H1 (cell line): ENCODE measurements around the gene CCDC180. TPM values are rescaled to one million over a fixed set of nuclear protein-coding genes. Genes with fewer than 3 reads are reported as not detected.

Source experiments
- CTCF ChIA-PET: fragments of 300-600 bp; sonication (Branson Sonifier 250); formaldehyde crosslinking; loops from one replicate; lab custom pipeline; 2021; ENCODE audit not compliant: partially characterized antibody; lab: Charles Lee
- POLR2A ChIA-PET: fragments of 300-600 bp; sonication (Branson Sonifier 250); formaldehyde crosslinking; loops from one replicate; lab custom pipeline; 2021; ENCODE audit warnings: inconsistent platforms; ENCODE audit not compliant: partially characterized antibody; lab: Charles Lee
- DNase-seq, 2 experiments: peaks; one replicate each; pipeline versions ENCODE4 v3.0.0 to v3.0.0-alpha.2; 2010 to 2022; ENCODE audit warnings: low spot score in 2 of 2, low read depth in 1 of 2, mixed read lengths in 1 of 2
- FAIRE-seq: peaks from 2 replicates; lab custom pipeline; 2011; peaks lifted over from hg19 to GRCh38; lab: Jason Lieb, UNC
- H2AFZ ChIP-seq: 2 replicates; pipeline ENCODE4 v1.8.1; 2012; ENCODE audit warnings: low read length, inconsistent platforms
- H2AK5ac ChIP-seq: 2 replicates; pipeline ENCODE4 v1.6.1; 2013; ENCODE audit warnings: low read depth, low read length
- H2BK120ac ChIP-seq: replicated peaks from 2 replicates; pipeline ENCODE3; 2013; ENCODE audit warnings: low read depth, low read length, inconsistent platforms
- H2BK12ac ChIP-seq: 2 replicates; pipeline ENCODE4 v1.6.1; 2013; ENCODE audit warnings: low read depth, low read length
- H2BK15ac ChIP-seq: 2 replicates; pipeline ENCODE4 v1.6.1; 2013; ENCODE audit warnings: low read length
- H2BK20ac ChIP-seq: 2 replicates; pipeline ENCODE4 v1.6.1; 2013; ENCODE audit warnings: low read length
- H2BK5ac ChIP-seq: 2 replicates; pipeline ENCODE4 v1.6.1; 2013; ENCODE audit warnings: low read depth, low read length
- H3K14ac ChIP-seq: 2 replicates; pipeline ENCODE4 v1.6.1; 2013; ENCODE audit warnings: inconsistent platforms; ENCODE audit not compliant: insufficient read length
- H3K18ac ChIP-seq: 2 replicates; pipeline ENCODE4 v1.6.1; 2013; ENCODE audit warnings: low read length; ENCODE audit errors: extremely low read depth
- H3K23ac ChIP-seq: 2 replicates; pipeline ENCODE4 v1.6.1; 2013; ENCODE audit warnings: inconsistent platforms; ENCODE audit not compliant: insufficient read length
- H3K23me2 ChIP-seq: 2 replicates; pipeline ENCODE4 v1.6.1; 2013; ENCODE audit warnings: low read depth, low read length
- H3K27ac ChIP-seq: 2 replicates; pipeline ENCODE4 v1.6.1; 2011; ENCODE audit warnings: low read depth, low read length, inconsistent platforms
- H3K27me3 ChIP-seq, 4 experiments: replicated peaks in 1 of 4; 1 replicate in 1 of 4; 2 replicates in 3 of 4; pipeline versions ENCODE4 v1.6.1 to v1.8.1; 2011 to 2013; ENCODE audit warnings: low read length in 3 of 4, mild to moderate bottlenecking in 3 of 4, inconsistent platforms in 2 of 4, mixed read lengths in 2 of 4, moderate library complexity in 1 of 4; ENCODE audit not compliant: control insufficient read depth in 3 of 4, insufficient read depth in 3 of 4; ENCODE audit errors: extremely low read depth in 1 of 4
- H3K36me3 ChIP-seq, 4 experiments: 2 replicates each; pipeline versions ENCODE4 v1.6.1 to v1.8.1; 2011 to 2013; ENCODE audit warnings: mild to moderate bottlenecking in 4 of 4, low read length in 3 of 4, moderate library complexity in 2 of 4, control low read depth in 1 of 4, inconsistent platforms in 1 of 4; ENCODE audit not compliant: insufficient read depth in 4 of 4, control insufficient read depth in 2 of 4
- H3K4ac ChIP-seq: replicated peaks from 2 replicates; pipeline ENCODE3; 2013; ENCODE audit warnings: low read length, low read depth, mixed read lengths, inconsistent platforms; ENCODE audit not compliant: insufficient read length
- H3K4me1 ChIP-seq, 4 experiments: replicated peaks in 1 of 4; 1 replicate in 1 of 4; 2 replicates in 3 of 4; pipeline versions ENCODE4 v1.6.1 to v1.8.1; 2011 to 2013; ENCODE audit warnings: low read length in 3 of 4, inconsistent platforms in 2 of 4, mixed read lengths in 1 of 4; ENCODE audit not compliant: insufficient read depth in 4 of 4, control insufficient read depth in 3 of 4
- H3K4me2 ChIP-seq, 2 experiments: 2 replicates each; pipeline versions ENCODE4 v1.6.1 to v1.8.1; 2011 to 2013; ENCODE audit warnings: low read depth in 2 of 2, low read length in 2 of 2, control low read depth in 1 of 2, inconsistent platforms in 1 of 2, mild to moderate bottlenecking in 1 of 2; ENCODE audit not compliant: insufficient read depth in 1 of 2
- H3K4me3 ChIP-seq, 4 experiments: fragments of 200-600, 300-600 bp in 1 of 4; sonication (generic), shearing (Covaris generic), sonication (Bioruptor Twin) in 1 of 4; 2 replicates each; pipeline versions ENCODE4 v1.5.1 to v1.8.1; 2011 to 2016; ENCODE audit warnings: low read length in 4 of 4, low read depth in 3 of 4, control low read depth in 2 of 4, inconsistent platforms in 2 of 4, mild to moderate bottlenecking in 2 of 4, mixed read lengths in 1 of 4, moderate library complexity in 1 of 4; ENCODE audit not compliant: insufficient read depth in 2 of 4; ENCODE audit errors: extremely low read depth in 1 of 4
- H3K56ac ChIP-seq: replicated peaks from 2 replicates; pipeline ENCODE3; 2013; ENCODE audit warnings: low read depth, mild to moderate bottlenecking, mixed read lengths, low read length, inconsistent platforms; ENCODE audit not compliant: insufficient read length
- H3K79me1 ChIP-seq: 2 replicates; pipeline ENCODE4 v1.6.1; 2013; ENCODE audit warnings: low read depth, low read length, control low read depth
- H3K79me2 ChIP-seq, 2 experiments: 2 replicates each; pipeline versions ENCODE4 v1.6.1 to v1.8.1; 2012 to 2013; ENCODE audit warnings: low read length in 2 of 2, mild to moderate bottlenecking in 2 of 2, inconsistent platforms in 1 of 2; ENCODE audit not compliant: insufficient read depth in 2 of 2, control insufficient read depth in 1 of 2
- H3K9ac ChIP-seq, 4 experiments: replicated peaks in 1 of 4; 1 replicate in 1 of 4; 2 replicates in 3 of 4; pipeline versions ENCODE4 v1.6.1 to v1.8.1; 2011 to 2013; ENCODE audit warnings: low read depth in 3 of 4, low read length in 3 of 4, control low read depth in 2 of 4, mild to moderate bottlenecking in 2 of 4, moderate library complexity in 2 of 4, inconsistent platforms in 1 of 4; ENCODE audit errors: extremely low read depth in 1 of 4
- H3K9me3 ChIP-seq, 2 experiments: 2 replicates each; pipeline versions ENCODE4 v1.6.1 to v1.8.1; 2012 to 2013; ENCODE audit warnings: mild to moderate bottlenecking in 2 of 2, moderate library complexity in 2 of 2, control low read depth in 1 of 2, inconsistent platforms in 1 of 2, low read depth in 1 of 2, low read length in 1 of 2, mixed read lengths in 1 of 2; ENCODE audit not compliant: insufficient read depth in 2 of 2
- H4K20me1 ChIP-seq, 2 experiments: replicated peaks in 1 of 2; 2 replicates each; pipeline versions ENCODE3 to v1.8.1; 2011 to 2013; ENCODE audit warnings: inconsistent platforms in 2 of 2, low read length in 2 of 2, mild to moderate bottlenecking in 1 of 2; ENCODE audit not compliant: insufficient read depth in 2 of 2, control insufficient read depth in 1 of 2
- H4K5ac ChIP-seq: 2 replicates; pipeline ENCODE4 v1.6.1; 2013; ENCODE audit warnings: low read length, low read depth, mixed read lengths, inconsistent platforms; ENCODE audit not compliant: insufficient read length
- H4K8ac ChIP-seq: 2 replicates; pipeline ENCODE4 v1.8.0; 2013; ENCODE audit warnings: mild to moderate bottlenecking, moderate library complexity, low read length, inconsistent platforms; ENCODE audit not compliant: insufficient read depth; ENCODE audit errors: extremely low read depth
- H4K91ac ChIP-seq: replicated peaks from 2 replicates; pipeline ENCODE3; 2013; ENCODE audit warnings: low read length, mixed read lengths, inconsistent platforms; ENCODE audit not compliant: insufficient read length
- CHD1 ChIP-seq: IDR thresholded peaks from 2 replicates; pipeline ENCODE4 v1.6.1; 2012; ENCODE audit warnings: low read depth, low read length, improper control_type of control experiment
- CTCF ChIP-seq, 3 experiments: IDR thresholded peaks; 1 replicate in 2 of 3; 2 replicates in 1 of 3; pipeline versions ENCODE4 v1.5.1 to v1.6.1; 2011; ENCODE audit warnings: low read length in 3 of 3, mild to moderate bottlenecking in 3 of 3, inconsistent platforms in 2 of 3, low read depth in 1 of 3, moderate library complexity in 1 of 3; ENCODE audit not compliant: insufficient read depth in 1 of 3; ENCODE audit errors: control extremely low read depth in 1 of 3
- EGR1 ChIP-seq: IDR thresholded peaks from 2 replicates; pipeline ENCODE4 v1.6.1; 2011; ENCODE audit warnings: low read depth, low read length, borderline replicate concordance
- GABPA ChIP-seq: IDR thresholded peaks from 2 replicates; pipeline ENCODE4 v1.6.1; 2011; ENCODE audit warnings: mild to moderate bottlenecking, low read length, moderate library complexity, borderline replicate concordance; ENCODE audit not compliant: insufficient read depth
- MAFK ChIP-seq: IDR thresholded peaks from 2 replicates; pipeline ENCODE4 v1.6.1; 2012; ENCODE audit warnings: low read depth, mild to moderate bottlenecking, improper control_type of control experiment, low read length
- RAD21 ChIP-seq, 2 experiments: IDR thresholded peaks in 1 of 2; conservative IDR thresholded peaks in 1 of 2; 2 replicates each; pipeline ENCODE4 v1.6.1; 2011; ENCODE audit warnings: low read depth in 2 of 2, low read length in 2 of 2, improper control_type of control experiment in 1 of 2, inconsistent platforms in 1 of 2, mild to moderate bottlenecking in 1 of 2, moderate library complexity in 1 of 2
- RXRA ChIP-seq: IDR thresholded peaks from 2 replicates; pipeline ENCODE4 v1.6.1; 2011; ENCODE audit warnings: low read depth, mild to moderate bottlenecking, low read length, moderate library complexity; ENCODE audit not compliant: insufficient read depth
- WGBS, 2 experiments: shearing (Covaris generic) in 1 of 2; methylation state at CpG; one replicate each; pipeline versions ENCODE4 v1.1.6 to v1.1.7; 2013 to 2015; ENCODE audit warnings: low lambda C conversion rate in 2 of 2, mixed read lengths in 2 of 2, inconsistent platforms in 1 of 2, low coverage in 1 of 2, missing lambda C conversion rate in 1 of 2; ENCODE audit not compliant: insufficient replicate concordance in 2 of 2, insufficient coverage in 1 of 2, insufficient read length in 1 of 2; ENCODE audit errors: extremely low coverage in 1 of 2, missing lambda C conversion rate in 1 of 2; 5-methylcytosine and 5-hydroxymethylcytosine counted together
- polyA plus RNA-seq, 7 experiments: library from polyadenylated mRNA; depleted of rRNA in 3 of 7; stranded (reverse) in 5 of 7; unstranded in 2 of 7; fragments of >200 nt in 5 of 7; fragments of 200-250 nt in 2 of 7; gene quantifications; 1 replicate in 5 of 7; 2 replicates in 1 of 7; 4 replicates in 1 of 7; pipeline versions ENCODE4 v1.2.1 to v1.2.3, GENCODE V29; 2011 to 2013; ENCODE audit warnings: missing spikeins in 2 of 7, mixed read lengths in 2 of 7
- total RNA-seq: library from RNA; stranded (reverse); fragmentation: NEBNext Ultra II Directional; extraction: Animal tissue kit (Norgen Biotek cat#: 25700); gene quantifications from 2 replicates; pipeline ENCODE4 v1.2.1, GENCODE V29; 2021

Gene CCDC180
- total and polyA plus RNA-seq, 2 of the 8 experiments (the other 6 are each of a cell fraction or from before 2014, with no cell fraction given) = 2.6 to 8.2 TPM

DNA sequence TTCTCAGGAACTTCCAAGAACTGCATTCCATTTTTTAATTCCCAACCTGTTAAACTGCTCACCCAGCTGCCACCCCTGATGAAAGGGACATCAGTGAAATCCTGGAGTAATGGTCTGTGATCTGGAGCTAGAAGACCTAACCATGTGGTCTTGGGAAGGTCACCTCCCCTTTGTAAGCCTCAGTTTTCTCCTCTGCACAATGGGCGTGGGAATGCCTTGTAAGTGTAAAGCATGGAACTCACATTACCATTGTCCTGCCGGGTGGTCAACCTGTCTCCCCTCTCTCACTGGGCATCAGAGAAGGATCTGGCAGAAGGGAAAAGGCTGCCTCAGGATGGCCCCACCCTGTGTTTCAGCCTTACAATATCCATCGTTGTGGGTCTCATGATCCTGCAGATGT, 15.3 kb upstream of the CCDC180 start:
- Histone ChIP-seq H3K4me2 (no peak overlapping the region), H3K36me3 (peaks cover 2 to 30% (median 12%) of the 10 kb centered on the region in 4 experiments; a peak in 7 of 8 replicates), H3K9ac (no peak overlapping the region), H2BK120ac (no peak overlapping the region), H2BK20ac (no peak overlapping the region), H3K4me3 (no peak overlapping the region), H3K27me3 (no peaks in the 10 kb centered on the region; a peak in 1 of 7 replicates), H2BK12ac (no peak overlapping the region), H2AFZ (no peak overlapping the region), H3K23ac (no peak overlapping the region), H4K91ac (no peak overlapping the region), H4K5ac (no peak overlapping the region), H3K79me2 (no peaks in the 10 kb centered on the region), H4K20me1 (no peaks in the 10 kb centered on the region), H2BK5ac (peak overlapping the region; percentile 36; the same call in 1 of the 2 replicates), H3K27ac (no peak overlapping the region), H3K9me3 (peaks cover under 1 to 1% of the 10 kb centered on the region in 2 experiments; a peak in 2 of 4 replicates), H3K4ac (no peak overlapping the region), H4K8ac (no peak overlapping the region), H3K56ac (no peak overlapping the region), H3K14ac (no peak overlapping the region), H3K4me1 (no peaks in the 10 kb centered on the region; a peak in 1 of 7 replicates), H2BK15ac (no peak overlapping the region), H2AK5ac (no peak overlapping the region), H3K18ac (no peak overlapping the region), H3K79me1 (no peaks in the 10 kb centered on the region), H3K23me2 (no peaks in the 10 kb centered on the region)
- FAIRE-seq (no peak), DNase-seq (no peak)
- ChIA-PET CTCF (interaction anchor here (1.2 to 1.4 kb wide), 2 partner anchors 11 to 15 kb away, joined by 3 read pairs; no protein-coding TSS in a partner anchor), POLR2A (interaction anchor here (0.8 to 2.3 kb wide), 4 partner anchors 8 to 55 kb away, joined by 3 to 9 read pairs (median 4); no protein-coding TSS in a partner anchor)
- 94% methylated on average over 3 of the region's 3 CpGs; no CpG with 5 or more reads in 1 of the 2 experiments for WGBS, 2 experiments
- no peak for TF ChIP-seq RAD21 (IDR thresholded peaks at IDR 0.05 in 1 of 2, conservative IDR thresholded peaks at IDR 0.05 in 1 of 2; ENCODE audit: low read depth in 2 of 2, low read length in 2 of 2)
- TF ChIP-seq GABPA = no peak
- no peak for TF ChIP-seq EGR1
- no peak for TF ChIP-seq CTCF (IDR thresholded peaks at IDR 0.05; ENCODE audit: control extremely low read depth in 1 of 3, insufficient read depth in 1 of 3, low read depth in 1 of 3, low read length in 3 of 3)
- no peak for TF ChIP-seq RXRA
- TF ChIP-seq MAFK = no peak
- no peak for TF ChIP-seq CHD1
